ENCODE measurements around the gene NOS1AP.

DNA sequence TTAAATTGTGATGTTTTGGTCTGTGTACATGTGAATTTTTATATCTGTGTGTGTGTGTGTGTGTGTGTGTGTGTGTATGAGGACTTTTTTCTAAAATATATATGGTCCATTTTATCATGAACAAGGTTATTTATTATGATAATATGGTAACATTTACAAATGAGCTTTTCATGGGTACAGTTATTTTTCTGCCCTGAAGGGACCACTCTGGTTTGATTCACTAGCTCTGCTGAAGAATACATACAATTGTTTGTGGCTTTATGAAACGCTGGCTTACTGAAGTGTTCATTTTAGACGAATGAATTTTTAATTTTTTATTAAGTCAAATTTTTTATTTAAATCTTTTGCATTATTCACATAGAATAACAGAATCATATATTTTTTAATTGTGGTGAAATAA lies 235.2 kb downstream of the NOS1AP start:
- TF ChIP-seq, protein P1, sequence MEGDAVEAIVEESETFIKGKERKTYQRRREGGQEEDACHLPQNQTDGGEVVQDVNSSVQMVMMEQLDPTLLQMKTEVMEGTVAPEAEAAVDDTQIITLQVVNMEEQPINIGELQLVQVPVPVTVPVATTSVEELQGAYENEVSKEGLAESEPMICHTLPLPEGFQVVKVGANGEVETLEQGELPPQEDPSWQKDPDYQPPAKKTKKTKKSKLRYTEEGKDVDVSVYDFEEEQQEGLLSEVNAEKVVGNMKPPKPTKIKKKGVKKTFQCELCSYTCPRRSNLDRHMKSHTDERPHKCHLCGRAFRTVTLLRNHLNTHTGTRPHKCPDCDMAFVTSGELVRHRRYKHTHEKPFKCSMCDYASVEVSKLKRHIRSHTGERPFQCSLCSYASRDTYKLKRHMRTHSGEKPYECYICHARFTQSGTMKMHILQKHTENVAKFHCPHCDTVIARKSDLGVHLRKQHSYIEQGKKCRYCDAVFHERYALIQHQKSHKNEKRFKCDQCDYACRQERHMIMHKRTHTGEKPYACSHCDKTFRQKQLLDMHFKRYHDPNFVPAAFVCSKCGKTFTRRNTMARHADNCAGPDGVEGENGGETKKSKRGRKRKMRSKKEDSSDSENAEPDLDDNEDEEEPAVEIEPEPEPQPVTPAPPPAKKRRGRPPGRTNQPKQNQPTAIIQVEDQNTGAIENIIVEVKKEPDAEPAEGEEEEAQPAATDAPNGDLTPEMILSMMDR (conservative IDR thresholded peaks at IDR 0.05; ENCODE audit: low read depth in 2 of 2), result no peak
- TF ChIP-seq, protein P2, sequence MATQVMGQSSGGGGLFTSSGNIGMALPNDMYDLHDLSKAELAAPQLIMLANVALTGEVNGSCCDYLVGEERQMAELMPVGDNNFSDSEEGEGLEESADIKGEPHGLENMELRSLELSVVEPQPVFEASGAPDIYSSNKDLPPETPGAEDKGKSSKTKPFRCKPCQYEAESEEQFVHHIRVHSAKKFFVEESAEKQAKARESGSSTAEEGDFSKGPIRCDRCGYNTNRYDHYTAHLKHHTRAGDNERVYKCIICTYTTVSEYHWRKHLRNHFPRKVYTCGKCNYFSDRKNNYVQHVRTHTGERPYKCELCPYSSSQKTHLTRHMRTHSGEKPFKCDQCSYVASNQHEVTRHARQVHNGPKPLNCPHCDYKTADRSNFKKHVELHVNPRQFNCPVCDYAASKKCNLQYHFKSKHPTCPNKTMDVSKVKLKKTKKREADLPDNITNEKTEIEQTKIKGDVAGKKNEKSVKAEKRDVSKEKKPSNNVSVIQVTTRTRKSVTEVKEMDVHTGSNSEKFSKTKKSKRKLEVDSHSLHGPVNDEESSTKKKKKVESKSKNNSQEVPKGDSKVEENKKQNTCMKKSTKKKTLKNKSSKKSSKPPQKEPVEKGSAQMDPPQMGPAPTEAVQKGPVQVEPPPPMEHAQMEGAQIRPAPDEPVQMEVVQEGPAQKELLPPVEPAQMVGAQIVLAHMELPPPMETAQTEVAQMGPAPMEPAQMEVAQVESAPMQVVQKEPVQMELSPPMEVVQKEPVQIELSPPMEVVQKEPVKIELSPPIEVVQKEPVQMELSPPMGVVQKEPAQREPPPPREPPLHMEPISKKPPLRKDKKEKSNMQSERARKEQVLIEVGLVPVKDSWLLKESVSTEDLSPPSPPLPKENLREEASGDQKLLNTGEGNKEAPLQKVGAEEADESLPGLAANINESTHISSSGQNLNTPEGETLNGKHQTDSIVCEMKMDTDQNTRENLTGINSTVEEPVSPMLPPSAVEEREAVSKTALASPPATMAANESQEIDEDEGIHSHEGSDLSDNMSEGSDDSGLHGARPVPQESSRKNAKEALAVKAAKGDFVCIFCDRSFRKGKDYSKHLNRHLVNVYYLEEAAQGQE (IDR thresholded peaks at IDR 0.05; ENCODE audit: unreplicated experiment), result no peak
- TF ChIP-seq ZNF331 (CRISPR knock-in tag; IDR thresholded peaks at IDR 0.05; ENCODE audit: low read depth) (no peak), CREB1 (CRISPR knock-in tag; IDR thresholded peaks at IDR 0.05; ENCODE audit: low read depth) (no peak), EZH2phosphoT487 (IDR thresholded peaks at IDR 0.05; ENCODE audit: unreplicated experiment) (no peak), EZH2 (IDR thresholded peaks at IDR 0.05; ENCODE audit: low read depth, unreplicated experiment) (no peak), JUNB (IDR thresholded peaks at IDR 0.05; ENCODE audit: unreplicated experiment) (no peak), POLR2AphosphoS5 (IDR thresholded peaks at IDR 0.05; ENCODE audit: low read depth) (no peak), NANOG (IDR thresholded peaks at IDR 0.05; ENCODE audit: borderline replicate concordance) (no peak), ZNF114 (CRISPR knock-in tag; IDR thresholded peaks at IDR 0.05) (no peak), STAT1 (IDR thresholded peaks at IDR 0.05; ENCODE audit: unreplicated experiment) (no peak)
- TF ChIP-seq, protein P3, sequence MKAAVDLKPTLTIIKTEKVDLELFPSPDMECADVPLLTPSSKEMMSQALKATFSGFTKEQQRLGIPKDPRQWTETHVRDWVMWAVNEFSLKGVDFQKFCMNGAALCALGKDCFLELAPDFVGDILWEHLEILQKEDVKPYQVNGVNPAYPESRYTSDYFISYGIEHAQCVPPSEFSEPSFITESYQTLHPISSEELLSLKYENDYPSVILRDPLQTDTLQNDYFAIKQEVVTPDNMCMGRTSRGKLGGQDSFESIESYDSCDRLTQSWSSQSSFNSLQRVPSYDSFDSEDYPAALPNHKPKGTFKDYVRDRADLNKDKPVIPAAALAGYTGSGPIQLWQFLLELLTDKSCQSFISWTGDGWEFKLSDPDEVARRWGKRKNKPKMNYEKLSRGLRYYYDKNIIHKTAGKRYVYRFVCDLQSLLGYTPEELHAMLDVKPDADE (IDR thresholded peaks at IDR 0.05), result no peak
- TF ChIP-seq, protein P4, sequence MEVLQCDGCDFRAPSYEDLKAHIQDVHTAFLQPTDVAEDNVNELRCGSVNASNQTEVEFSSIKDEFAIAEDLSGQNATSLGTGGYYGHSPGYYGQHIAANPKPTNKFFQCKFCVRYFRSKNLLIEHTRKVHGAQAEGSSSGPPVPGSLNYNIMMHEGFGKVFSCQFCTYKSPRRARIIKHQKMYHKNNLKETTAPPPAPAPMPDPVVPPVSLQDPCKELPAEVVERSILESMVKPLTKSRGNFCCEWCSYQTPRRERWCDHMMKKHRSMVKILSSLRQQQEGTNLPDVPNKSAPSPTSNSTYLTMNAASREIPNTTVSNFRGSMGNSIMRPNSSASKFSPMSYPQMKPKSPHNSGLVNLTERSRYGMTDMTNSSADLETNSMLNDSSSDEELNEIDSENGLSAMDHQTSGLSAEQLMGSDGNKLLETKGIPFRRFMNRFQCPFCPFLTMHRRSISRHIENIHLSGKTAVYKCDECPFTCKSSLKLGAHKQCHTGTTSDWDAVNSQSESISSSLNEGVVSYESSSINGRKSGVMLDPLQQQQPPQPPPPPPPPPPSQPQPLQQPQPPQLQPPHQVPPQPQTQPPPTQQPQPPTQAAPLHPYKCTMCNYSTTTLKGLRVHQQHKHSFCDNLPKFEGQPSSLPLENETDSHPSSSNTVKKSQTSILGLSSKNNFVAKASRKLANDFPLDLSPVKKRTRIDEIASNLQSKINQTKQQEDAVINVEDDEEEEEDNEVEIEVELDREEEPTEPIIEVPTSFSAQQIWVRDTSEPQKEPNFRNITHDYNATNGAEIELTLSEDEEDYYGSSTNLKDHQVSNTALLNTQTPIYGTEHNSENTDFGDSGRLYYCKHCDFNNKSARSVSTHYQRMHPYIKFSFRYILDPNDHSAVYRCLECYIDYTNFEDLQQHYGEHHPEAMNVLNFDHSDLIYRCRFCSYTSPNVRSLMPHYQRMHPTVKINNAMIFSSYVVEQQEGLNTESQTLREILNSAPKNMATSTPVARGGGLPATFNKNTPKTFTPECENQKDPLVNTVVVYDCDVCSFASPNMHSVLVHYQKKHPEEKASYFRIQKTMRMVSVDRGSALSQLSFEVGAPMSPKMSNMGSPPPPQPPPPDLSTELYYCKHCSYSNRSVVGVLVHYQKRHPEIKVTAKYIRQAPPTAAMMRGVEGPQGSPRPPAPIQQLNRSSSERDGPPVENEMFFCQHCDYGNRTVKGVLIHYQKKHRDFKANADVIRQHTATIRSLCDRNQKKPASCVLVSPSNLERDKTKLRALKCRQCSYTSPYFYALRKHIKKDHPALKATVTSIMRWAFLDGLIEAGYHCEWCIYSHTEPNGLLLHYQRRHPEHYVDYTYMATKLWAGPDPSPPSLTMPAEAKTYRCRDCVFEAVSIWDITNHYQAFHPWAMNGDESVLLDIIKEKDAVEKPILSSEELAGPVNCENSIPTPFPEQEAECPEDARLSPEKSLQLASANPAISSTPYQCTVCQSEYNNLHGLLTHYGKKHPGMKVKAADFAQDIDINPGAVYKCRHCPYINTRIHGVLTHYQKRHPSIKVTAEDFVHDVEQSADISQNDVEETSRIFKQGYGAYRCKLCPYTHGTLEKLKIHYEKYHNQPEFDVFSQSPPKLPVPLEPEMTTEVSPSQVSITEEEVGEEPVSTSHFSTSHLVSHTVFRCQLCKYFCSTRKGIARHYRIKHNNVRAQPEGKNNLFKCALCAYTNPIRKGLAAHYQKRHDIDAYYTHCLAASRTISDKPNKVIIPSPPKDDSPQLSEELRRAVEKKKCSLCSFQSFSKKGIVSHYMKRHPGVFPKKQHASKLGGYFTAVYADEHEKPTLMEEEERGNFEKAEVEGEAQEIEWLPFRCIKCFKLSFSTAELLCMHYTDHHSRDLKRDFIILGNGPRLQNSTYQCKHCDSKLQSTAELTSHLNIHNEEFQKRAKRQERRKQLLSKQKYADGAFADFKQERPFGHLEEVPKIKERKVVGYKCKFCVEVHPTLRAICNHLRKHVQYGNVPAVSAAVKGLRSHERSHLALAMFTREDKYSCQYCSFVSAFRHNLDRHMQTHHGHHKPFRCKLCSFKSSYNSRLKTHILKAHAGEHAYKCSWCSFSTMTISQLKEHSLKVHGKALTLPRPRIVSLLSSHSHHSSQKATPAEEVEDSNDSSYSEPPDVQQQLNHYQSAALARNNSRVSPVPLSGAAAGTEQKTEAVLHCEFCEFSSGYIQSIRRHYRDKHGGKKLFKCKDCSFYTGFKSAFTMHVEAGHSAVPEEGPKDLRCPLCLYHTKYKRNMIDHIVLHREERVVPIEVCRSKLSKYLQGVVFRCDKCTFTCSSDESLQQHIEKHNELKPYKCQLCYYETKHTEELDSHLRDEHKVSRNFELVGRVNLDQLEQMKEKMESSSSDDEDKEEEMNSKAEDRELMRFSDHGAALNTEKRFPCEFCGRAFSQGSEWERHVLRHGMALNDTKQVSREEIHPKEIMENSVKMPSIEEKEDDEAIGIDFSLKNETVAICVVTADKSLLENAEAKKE (CRISPR knock-in tag; IDR thresholded peaks at IDR 0.05), result no peak
